Measurements from ENCODE around the gene ZDHHC4.

- no peak for TF ChIP-seq EZH2 (IDR thresholded peaks at IDR 0.05; ENCODE audit: low read depth)
- no peak for TF ChIP-seq CTCF (conservative IDR thresholded peaks at IDR 0.05)
Observed at GRCh38 chr7:6547400-6547799, 29.9 kb upstream of the ZDHHC4 start.
